ENCODE measurements around the gene GDA.

GRCh38 chr9:72150127-72150526 is 887 bp downstream of the GDA start:
- no peak for TF ChIP-seq POLR2A (IDR thresholded peaks at IDR 0.05)
- TF ChIP-seq, protein P1, sequence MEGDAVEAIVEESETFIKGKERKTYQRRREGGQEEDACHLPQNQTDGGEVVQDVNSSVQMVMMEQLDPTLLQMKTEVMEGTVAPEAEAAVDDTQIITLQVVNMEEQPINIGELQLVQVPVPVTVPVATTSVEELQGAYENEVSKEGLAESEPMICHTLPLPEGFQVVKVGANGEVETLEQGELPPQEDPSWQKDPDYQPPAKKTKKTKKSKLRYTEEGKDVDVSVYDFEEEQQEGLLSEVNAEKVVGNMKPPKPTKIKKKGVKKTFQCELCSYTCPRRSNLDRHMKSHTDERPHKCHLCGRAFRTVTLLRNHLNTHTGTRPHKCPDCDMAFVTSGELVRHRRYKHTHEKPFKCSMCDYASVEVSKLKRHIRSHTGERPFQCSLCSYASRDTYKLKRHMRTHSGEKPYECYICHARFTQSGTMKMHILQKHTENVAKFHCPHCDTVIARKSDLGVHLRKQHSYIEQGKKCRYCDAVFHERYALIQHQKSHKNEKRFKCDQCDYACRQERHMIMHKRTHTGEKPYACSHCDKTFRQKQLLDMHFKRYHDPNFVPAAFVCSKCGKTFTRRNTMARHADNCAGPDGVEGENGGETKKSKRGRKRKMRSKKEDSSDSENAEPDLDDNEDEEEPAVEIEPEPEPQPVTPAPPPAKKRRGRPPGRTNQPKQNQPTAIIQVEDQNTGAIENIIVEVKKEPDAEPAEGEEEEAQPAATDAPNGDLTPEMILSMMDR (IDR thresholded peaks at IDR 0.05) = no peak

Measured in esophagus squamous epithelium (tissue), 4 donors.